ENCODE data around the gene JADE2. TPM values are rescaled to one million over a fixed set of nuclear protein-coding genes. Genes with fewer than 3 reads are reported as not detected.

Gene JADE2
- total and polyA plus RNA-seq, 4 donors: 12.4 to 53.5 (median 20.3) TPM

- 50 to 69% methylated on average over 3 of the region's 3 CpGs for WGBS, 2 donors
- H3K27ac ChIP-seq (ENCODE audit: low read depth in 1 of 2, low read length in 1 of 2): no peak overlapping the region
- DNase-seq: no peak
- TF ChIP-seq, protein P1, sequence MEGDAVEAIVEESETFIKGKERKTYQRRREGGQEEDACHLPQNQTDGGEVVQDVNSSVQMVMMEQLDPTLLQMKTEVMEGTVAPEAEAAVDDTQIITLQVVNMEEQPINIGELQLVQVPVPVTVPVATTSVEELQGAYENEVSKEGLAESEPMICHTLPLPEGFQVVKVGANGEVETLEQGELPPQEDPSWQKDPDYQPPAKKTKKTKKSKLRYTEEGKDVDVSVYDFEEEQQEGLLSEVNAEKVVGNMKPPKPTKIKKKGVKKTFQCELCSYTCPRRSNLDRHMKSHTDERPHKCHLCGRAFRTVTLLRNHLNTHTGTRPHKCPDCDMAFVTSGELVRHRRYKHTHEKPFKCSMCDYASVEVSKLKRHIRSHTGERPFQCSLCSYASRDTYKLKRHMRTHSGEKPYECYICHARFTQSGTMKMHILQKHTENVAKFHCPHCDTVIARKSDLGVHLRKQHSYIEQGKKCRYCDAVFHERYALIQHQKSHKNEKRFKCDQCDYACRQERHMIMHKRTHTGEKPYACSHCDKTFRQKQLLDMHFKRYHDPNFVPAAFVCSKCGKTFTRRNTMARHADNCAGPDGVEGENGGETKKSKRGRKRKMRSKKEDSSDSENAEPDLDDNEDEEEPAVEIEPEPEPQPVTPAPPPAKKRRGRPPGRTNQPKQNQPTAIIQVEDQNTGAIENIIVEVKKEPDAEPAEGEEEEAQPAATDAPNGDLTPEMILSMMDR (IDR thresholded peaks at IDR 0.05; ENCODE audit: control extremely low read depth, extremely low read depth): no peak
- H3K9me3 ChIP-seq (ENCODE audit: control insufficient read depth in 4 of 4, insufficient read depth in 3 of 4, low read length in 3 of 4): no peaks in the 10 kb centered on the region
- H3K4me3 ChIP-seq: no peak overlapping the region
- ATAC-seq (ENCODE audit: insufficient read depth, low FRiP score): no peak
- H3K9ac ChIP-seq (ENCODE audit: insufficient read depth in 1 of 2, low read length in 2 of 2): no peak overlapping the region
- peaks cover 0 to 38% (median 13%) of the 10 kb centered on the region in 4 donors for H3K36me3 ChIP-seq (ENCODE audit: control insufficient read depth in 4 of 4, insufficient read depth in 4 of 4, low read length in 4 of 4)
- H3K27me3 ChIP-seq (ENCODE audit: control insufficient read depth in 3 of 3, insufficient read depth in 3 of 3, low read length in 2 of 3): no peaks in the 10 kb centered on the region
- peaks cover 11 to 36% (median 25%) of the 10 kb centered on the region in 5 donors for H3K4me1 ChIP-seq (ENCODE audit: control insufficient read depth in 5 of 5, insufficient read depth in 5 of 5, low read length in 5 of 5)
Observed at GRCh38 chr5:134549714-134550113, 24.2 kb downstream of the JADE2 start.

GRCh38 chr5:134550271-134551214, 25.1 kb downstream of the JADE2 start:
- H3K27me3 ChIP-seq (ENCODE audit: control insufficient read depth in 3 of 3, insufficient read depth in 3 of 3, low read length in 2 of 3): no peaks in the 10 kb centered on the region
- H3K4me3 ChIP-seq: no peak overlapping the region
- 72 to 75% methylated on average over 13 of the region's 13 CpGs for WGBS, 2 donors
- ATAC-seq (ENCODE audit: insufficient read depth, low FRiP score) (no peak), DNase-seq (no peak)
- peaks cover 8 to 33% (median 19%) of the 10 kb centered on the region in 5 donors for H3K4me1 ChIP-seq (ENCODE audit: control insufficient read depth in 5 of 5, insufficient read depth in 5 of 5, low read length in 5 of 5)
- no peak overlapping the region for H3K9ac ChIP-seq (ENCODE audit: insufficient read depth in 1 of 2, low read length in 2 of 2)
- H3K27ac ChIP-seq (ENCODE audit: low read depth in 1 of 2, low read length in 1 of 2): no peak overlapping the region
- H3K9me3 ChIP-seq (ENCODE audit: control insufficient read depth in 4 of 4, insufficient read depth in 3 of 4, low read length in 3 of 4): no peaks in the 10 kb centered on the region
- peaks cover 0 to 46% (median 15%) of the 10 kb centered on the region in 4 donors for H3K36me3 ChIP-seq (ENCODE audit: control insufficient read depth in 4 of 4, insufficient read depth in 4 of 4, low read length in 4 of 4)
- TF ChIP-seq, protein P1 (IDR thresholded peaks at IDR 0.05; ENCODE audit: control extremely low read depth, extremely low read depth): no peak

GRCh38 chr5:134551901-134552300, 26.4 kb downstream of the JADE2 start:
- 88 to 98% methylated on average over 8 of the region's 8 CpGs for WGBS, 2 donors
- H3K9me3 ChIP-seq (ENCODE audit: control insufficient read depth in 4 of 4, insufficient read depth in 3 of 4, low read length in 3 of 4): no peaks in the 10 kb centered on the region
- no peak overlapping the region for H3K9ac ChIP-seq (ENCODE audit: insufficient read depth in 1 of 2, low read length in 2 of 2)
- peaks cover 8 to 43% (median 15%) of the 10 kb centered on the region in 5 donors for H3K4me1 ChIP-seq (ENCODE audit: control insufficient read depth in 5 of 5, insufficient read depth in 5 of 5, low read length in 5 of 5)
- H3K27me3 ChIP-seq (ENCODE audit: control insufficient read depth in 3 of 3, insufficient read depth in 3 of 3, low read length in 2 of 3): no peaks in the 10 kb centered on the region
- DNase-seq (no peak), ATAC-seq (ENCODE audit: insufficient read depth, low FRiP score) (no peak)
- H3K4me3 ChIP-seq: no peak overlapping the region
- TF ChIP-seq, protein P1 (IDR thresholded peaks at IDR 0.05; ENCODE audit: control extremely low read depth, extremely low read depth): no peak
- peaks cover 0 to 48% (median 18%) of the 10 kb centered on the region in 4 donors for H3K36me3 ChIP-seq (ENCODE audit: control insufficient read depth in 4 of 4, insufficient read depth in 4 of 4, low read length in 4 of 4)
- H3K27ac ChIP-seq (ENCODE audit: low read depth in 1 of 2, low read length in 1 of 2): peak overlapping the region; percentile 62 to 78
